ENCODE results near the gene FIGNL2. TPM values are rescaled to one million over a fixed set of nuclear protein-coding genes. Genes with fewer than 3 reads are reported as not detected.

FIGNL2 gene
- total and polyA plus RNA-seq, 2 of the 13 experiments (the other 11 are each of a cell fraction or from before 2014, with no cell fraction given) = 0.82 to 1.00 TPM

- TF ChIP-seq DNMT1 (CRISPR knock-in tag; IDR thresholded peaks at IDR 0.05) = no peak
- no peak for TF ChIP-seq ZNF670 (CRISPR knock-in tag; IDR thresholded peaks at IDR 0.05; ENCODE audit: borderline replicate concordance)
- no peak for TF ChIP-seq MIER3 (CRISPR knock-in tag; IDR thresholded peaks at IDR 0.05; ENCODE audit: borderline replicate concordance)
- no peak for TF ChIP-seq AGO2 (optimal IDR thresholded peaks at IDR 0.05; ENCODE audit: low read depth, low read length)
- TF ChIP-seq ETS1 (CRISPR knock-in tag; IDR thresholded peaks at IDR 0.05) = no peak
- TF ChIP-seq GLMP (CRISPR knock-in tag; IDR thresholded peaks at IDR 0.05; ENCODE audit: borderline replicate concordance) = no peak
- no peak for TF ChIP-seq ZNF839 (CRISPR knock-in tag; IDR thresholded peaks at IDR 0.05; ENCODE audit: borderline replicate concordance)
- no peak for TF ChIP-seq NR2F2 (IDR thresholded peaks at IDR 0.05; ENCODE audit: borderline replicate concordance, low read depth)
- TF ChIP-seq ZNF138 (CRISPR knock-in tag; IDR thresholded peaks at IDR 0.05; ENCODE audit: low read depth) = no peak
Measured at GRCh38 chr12:51840966-51841365, 7.6 kb downstream of the FIGNL2 start (continued).

GRCh38 chr12:51839310-51839947 is 9.1 kb downstream of the FIGNL2 start:
- DNase-seq (ENCODE audit: low spot score) = no peak
- CTCF ChIA-PET (ENCODE audit: low intra/inter-chr PET ratio, low total read pairs) = no interaction called here
- Histone ChIP-seq H3K9me3 (ENCODE audit: low read length) (no peaks in the 10 kb centered on the region), H2AFZ (ENCODE audit: low read length) (no peak overlapping the region), H3K4me1 (ENCODE audit: insufficient read depth, low read length) (peaks cover 3% of the 10 kb centered on the region), H3K9ac (ENCODE audit: insufficient read depth, low read depth, low read length) (no peak overlapping the region), H3K4me3 (replicated peaks in 1 of 3; ENCODE audit: insufficient read depth in 1 of 3, low read depth in 2 of 3, low read length in 3 of 3) (no peak overlapping the region), H4K20me1 (ENCODE audit: insufficient read depth, low read length) (no peaks in the 10 kb centered on the region), H3K27me3 (ENCODE audit: control insufficient read depth in 1 of 2, insufficient read depth in 2 of 2, low read length in 2 of 2) (no peaks in the 10 kb centered on the region), H3K4me2 (ENCODE audit: low read depth, low read length) (no peak overlapping the region), H3K27ac (ENCODE audit: extremely low read length, insufficient read depth, low read length) (no peak overlapping the region), H3K79me2 (ENCODE audit: insufficient read depth, low read length) (no peaks in the 10 kb centered on the region), H3K36me3 (replicated peaks in 1 of 2; ENCODE audit: control insufficient read depth in 1 of 2, insufficient read depth in 2 of 2, low read length in 2 of 2) (no peaks in the 10 kb centered on the region)
- intact Hi-C loops (cut with micrococcal nuclease; ENCODE audit: unreplicated experiment) = no loop called here
- BruUV-seq (replicated peaks) = no TSS peak
- FAIRE-seq = no peak
- in situ Hi-C loops (cut with HindIII; ENCODE audit: extremely low pct_ligation_motif_present, low pct_unique_long_range_greater_than_20kb) = no loop called here
- WGBS (ENCODE audit: low lambda C conversion rate) = 56% methylated on average over 5 of the region's 5 CpGs
- ATAC-seq = no peak
- TF ChIP-seq ARID3A (IDR thresholded peaks at IDR 0.05; ENCODE audit: low read depth, low read length) = no peak
- TF ChIP-seq ZBTB26 (CRISPR knock-in tag; IDR thresholded peaks at IDR 0.05; ENCODE audit: borderline replicate concordance) = no peak
- TF ChIP-seq IKZF1 (IDR thresholded peaks at IDR 0.05) = no peak
- TF ChIP-seq ZNF550 (CRISPR knock-in tag; IDR thresholded peaks at IDR 0.05; ENCODE audit: borderline replicate concordance) = no peak
- TF ChIP-seq ZNF766 (CRISPR knock-in tag; IDR thresholded peaks at IDR 0.05; ENCODE audit: borderline replicate concordance) = no peak
- TF ChIP-seq ZNF512 (CRISPR knock-in tag; IDR thresholded peaks at IDR 0.05) = no peak
- POLR2A ChIA-PET = interaction anchor here (1.3 kb wide), 1 partner anchor 25 kb away, joined by 4 read pairs; a partner anchor contains a TSS

Measured in HepG2 (cell line).